NOMO-1 (cell line): ENCODE data around the gene LINGO1.

Experiments used
- DNase-seq, 2 experiments: peaks; one replicate each; lab custom pipeline; 2025; ENCODE audit not compliant: unreplicated experiment in 2 of 2; lab: John Stamatoyannopoulos, UW

LINGO1 gene

GRCh38 chr15:77617476-77618230, 15.1 kb downstream of the LINGO1 start:
- peak in 1 of 2 experiments; percentile 16 for DNase-seq

- no peak for DNase-seq
Observed at GRCh38 chr15:77616072-77616471, 16.6 kb downstream of the LINGO1 start.

GRCh38 chr15:77615472-77615871, 17.2 kb downstream of the LINGO1 start:
- DNase-seq = no peak

- no peak for DNase-seq
Observed at GRCh38 chr15:77614251-77614806, 18.4 kb downstream of the LINGO1 start.

GRCh38 chr15:77613814-77614213, 18.9 kb downstream of the LINGO1 start:
- DNase-seq = no peak

- no peak for DNase-seq
Observed at GRCh38 chr15:77612958-77613601, 19.6 kb downstream of the LINGO1 start.

GRCh38 chr15:77611767-77612166, 20.9 kb downstream of the LINGO1 start:
- DNase-seq = no peak

GRCh38 chr15:77610731-77611130, 22.0 kb downstream of the LINGO1 start:
- no peak for DNase-seq

- DNase-seq = no peak
Observed at GRCh38 chr15:77609558-77609957, 23.2 kb downstream of the LINGO1 start.

GRCh38 chr15:77608774-77609173, 23.9 kb downstream of the LINGO1 start:
- no peak for DNase-seq

- DNase-seq = no peak
Observed at GRCh38 chr15:77607894-77608261, 24.8 kb downstream of the LINGO1 start.

GRCh38 chr15:77607111-77607893, 25.4 kb downstream of the LINGO1 start:
- no peak for DNase-seq

- DNase-seq = no peak
Observed at GRCh38 chr15:77606142-77607034, 26.3 kb downstream of the LINGO1 start.

- no peak for DNase-seq
Observed at GRCh38 chr15:77605547-77605946, 27.2 kb downstream of the LINGO1 start.

GRCh38 chr15:77604973-77605372, 27.7 kb downstream of the LINGO1 start:
- DNase-seq = no peak

- no peak for DNase-seq
Observed at GRCh38 chr15:77603611-77604336, 28.9 kb downstream of the LINGO1 start.

GRCh38 chr15:77602800-77603199, 29.9 kb downstream of the LINGO1 start:
- no peak for DNase-seq

GRCh38 chr15:77599899-77600298, 32.8 kb downstream of the LINGO1 start:
- peak in 1 of 2 experiments; percentile 8 for DNase-seq

GRCh38 chr15:77599357-77599756, 33.4 kb downstream of the LINGO1 start:
- DNase-seq = no peak

- no peak for DNase-seq
Observed at GRCh38 chr15:77598644-77599043, 34.1 kb downstream of the LINGO1 start.
